GM23338 (cell line): Measurements from ENCODE around the gene FEZF2. TPM values are rescaled to one million over a fixed set of nuclear protein-coding genes. Genes with fewer than 3 reads are reported as not detected.

Experiments
- ATAC-seq: fragments of 200-7000 bp; cut with Tn5 transposase; 3 replicates; pipeline ENCODE4 v1.9.1; 2020
- DNase-seq: peaks from one replicate; pipeline ENCODE4 v3.0.0-alpha.2; 2015; ENCODE audit warnings: low spot score
- H2AFZ ChIP-seq: fragments of 200-600 bp; sonication (generic); 2 replicates; pipeline ENCODE4 v1.8.0; 2016; ENCODE audit warnings: antibody characterized with exemption, mild to moderate bottlenecking, moderate library complexity
- H3F3A ChIP-seq: fragments of 200-600 bp; sonication (generic); replicated peaks from 2 replicates; pipeline ENCODE4 v1.8.0; 2017; ENCODE audit warnings: antibody characterized with exemption, mixed run types, low read depth
- H3K27ac ChIP-seq: fragments of 200-600 bp; sonication (generic); 2 replicates; pipeline ENCODE4 v1.6.1; 2016; ENCODE audit warnings: low read depth
- H3K27me3 ChIP-seq: fragments of 200-600 bp; sonication (generic); 2 replicates; pipeline ENCODE4 v1.8.0; 2016; ENCODE audit warnings: mild to moderate bottlenecking, mixed run types, moderate library complexity; ENCODE audit not compliant: insufficient read depth
- H3K36me3 ChIP-seq: fragments of 200-600 bp; sonication (generic); 2 replicates; pipeline ENCODE4 v1.8.0; 2016; ENCODE audit warnings: mild to moderate bottlenecking; ENCODE audit not compliant: insufficient read depth
- H3K4me1 ChIP-seq: fragments of 200-600 bp; sonication (generic); 2 replicates; pipeline ENCODE4 v1.8.0; 2016; ENCODE audit warnings: mild to moderate bottlenecking, moderate library complexity; ENCODE audit not compliant: insufficient read depth
- H3K4me2 ChIP-seq: fragments of 200-600 bp; sonication (generic); 2 replicates; pipeline ENCODE4 v1.7.1; 2017; ENCODE audit warnings: mixed run types
- H3K4me3 ChIP-seq: fragments of 200-600 bp; sonication (generic); 2 replicates; pipeline ENCODE4 v1.6.1; 2016; ENCODE audit warnings: mixed run types
- H3K79me2 ChIP-seq: fragments of 200-600 bp; sonication (generic); replicated peaks from 2 replicates; pipeline ENCODE4 v1.8.0; 2017; ENCODE audit warnings: mild to moderate bottlenecking; ENCODE audit not compliant: insufficient read depth
- H3K9me2 ChIP-seq: fragments of 200-600 bp; sonication (generic); 2 replicates; pipeline ENCODE4 v1.8.0; 2017; ENCODE audit not compliant: insufficient read depth
- H4K20me1 ChIP-seq: fragments of 200-600 bp; sonication (generic); replicated peaks from 2 replicates; pipeline ENCODE4 v1.8.0; 2017; ENCODE audit warnings: mild to moderate bottlenecking; ENCODE audit not compliant: insufficient read depth
- H3K27ac Mint-ChIP-seq: 2 replicates; pipeline ENCODE4 v1.8.0; 2020; ENCODE audit warnings: inconsistent platforms, mild to moderate bottlenecking, moderate library complexity, mixed read lengths
- H3K27me3 Mint-ChIP-seq: 3 replicates; pipeline ENCODE4 v1.8.0; 2022; ENCODE audit warnings: low read depth, mild to moderate bottlenecking, moderate library complexity, mixed read lengths, inconsistent platforms; ENCODE audit not compliant: insufficient read depth, poor library complexity
- H3K36me3 Mint-ChIP-seq: 3 replicates; pipeline ENCODE4 v1.8.0; 2021; ENCODE audit warnings: low read depth, mild to moderate bottlenecking, inconsistent platforms, moderate library complexity, mixed read lengths
- H3K4me1 Mint-ChIP-seq: 3 replicates; pipeline ENCODE4 v1.8.0; 2020; ENCODE audit warnings: mild to moderate bottlenecking, inconsistent platforms, mixed read lengths
- H3K4me3 Mint-ChIP-seq: 3 replicates; pipeline ENCODE4 v1.8.0; 2021; ENCODE audit warnings: moderate library complexity, mild to moderate bottlenecking, inconsistent platforms, mixed read lengths
- H3K9me3 Mint-ChIP-seq: 3 replicates; pipeline ENCODE4 v1.8.0; 2020; ENCODE audit warnings: moderate library complexity, mild to moderate bottlenecking, inconsistent platforms, mixed read lengths
- CREB1 ChIP-seq: fragments of 250-450 bp; sonication (Bioruptor Pico); IDR thresholded peaks from 2 replicates; pipeline ENCODE4 v1.5.0; 2020; ENCODE audit warnings: low read depth, mild to moderate bottlenecking, moderate library complexity
- JUNB ChIP-seq: IDR thresholded peaks from one replicate; pipeline ENCODE4 v1.6.1; 2016; ENCODE audit warnings: antibody characterized with exemption; ENCODE audit not compliant: unreplicated experiment
- NANOG ChIP-seq: IDR thresholded peaks from 2 replicates; pipeline ENCODE4 v1.6.1; 2016; ENCODE audit warnings: antibody characterized with exemption, borderline replicate concordance
- polyA plus RNA-seq: library from polyadenylated mRNA; unstranded; fragments of >200 nt; fragmentation: Nextera tagmentation; extraction: Ambion mirVana; gene quantifications from 2 replicates; pipeline ENCODE4 v1.2.1, GENCODE V29; 2016
- total RNA-seq: library from RNA; depleted of rRNA; stranded (reverse); fragments of >200 nt; shearing (Covaris generic); gene quantifications from 2 replicates; pipeline ENCODE4 v1.2.3, GENCODE V29; 2014
- TF ChIP-seq, protein P1 (sequence below), 2 experiments: fragments of 200-600 bp in 1 of 2; sonication (generic) in 1 of 2; conservative IDR thresholded peaks; 2 replicates each; pipeline versions ENCODE4 v1.5.1 to v1.6.1; 2016 to 2017; ENCODE audit warnings: antibody characterized with exemption in 2 of 2, low read depth in 2 of 2, mild to moderate bottlenecking in 2 of 2, moderate library complexity in 1 of 2
- TF ChIP-seq, protein P2 (sequence below): IDR thresholded peaks from one replicate; pipeline ENCODE4 v1.6.1; 2018; ENCODE audit warnings: antibody characterized with exemption; ENCODE audit not compliant: unreplicated experiment

The FEZF2 gene
- total and polyA plus RNA-seq, 2 experiments from 2014 or later: not detected

DNA sequence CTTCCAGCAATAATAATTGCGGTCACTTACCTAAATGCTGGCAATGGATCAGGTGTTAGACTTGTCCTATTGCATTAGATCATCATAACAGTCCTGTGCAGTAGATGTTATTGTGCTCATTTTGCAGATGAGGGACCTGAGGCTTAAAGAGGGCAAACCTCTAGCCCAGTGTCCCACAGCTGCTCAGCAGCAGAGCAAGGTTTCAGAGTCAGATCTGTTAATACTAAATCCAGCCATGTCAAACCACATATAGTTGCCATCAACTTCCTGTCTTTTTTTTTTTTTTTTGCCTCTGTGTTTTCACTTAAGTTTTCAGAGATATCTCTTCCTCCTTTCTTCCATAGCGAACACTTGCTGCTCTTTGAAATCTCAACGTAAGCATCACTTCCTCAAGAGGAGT lies 12.1 kb downstream of the FEZF2 start:
- Mint-ChIP-seq H3K9me3 (no peaks in the 10 kb centered on the region), H3K36me3 (no peaks in the 10 kb centered on the region), H3K27me3 (peaks cover 57% of the 10 kb centered on the region), H3K27ac (no peak overlapping the region), H3K4me3 (no peak overlapping the region), H3K4me1 (peaks cover 15% of the 10 kb centered on the region)
- no peak overlapping the region for H3K4me3 ChIP-seq
- no peaks in the 10 kb centered on the region; the same call in none of the 2 replicates for H4K20me1 ChIP-seq
- no peaks in the 10 kb centered on the region for H3K9me2 ChIP-seq
- H3K79me2 ChIP-seq: no peaks in the 10 kb centered on the region
- peaks cover 19% of the 10 kb centered on the region for H3K4me1 ChIP-seq
- H3K27ac ChIP-seq: no peak overlapping the region
- H3F3A ChIP-seq: no peaks in the 10 kb centered on the region
- H3K27me3 ChIP-seq: peaks cover 92% of the 10 kb centered on the region
- no peaks in the 10 kb centered on the region for H3K36me3 ChIP-seq
- TF ChIP-seq, protein P1, sequence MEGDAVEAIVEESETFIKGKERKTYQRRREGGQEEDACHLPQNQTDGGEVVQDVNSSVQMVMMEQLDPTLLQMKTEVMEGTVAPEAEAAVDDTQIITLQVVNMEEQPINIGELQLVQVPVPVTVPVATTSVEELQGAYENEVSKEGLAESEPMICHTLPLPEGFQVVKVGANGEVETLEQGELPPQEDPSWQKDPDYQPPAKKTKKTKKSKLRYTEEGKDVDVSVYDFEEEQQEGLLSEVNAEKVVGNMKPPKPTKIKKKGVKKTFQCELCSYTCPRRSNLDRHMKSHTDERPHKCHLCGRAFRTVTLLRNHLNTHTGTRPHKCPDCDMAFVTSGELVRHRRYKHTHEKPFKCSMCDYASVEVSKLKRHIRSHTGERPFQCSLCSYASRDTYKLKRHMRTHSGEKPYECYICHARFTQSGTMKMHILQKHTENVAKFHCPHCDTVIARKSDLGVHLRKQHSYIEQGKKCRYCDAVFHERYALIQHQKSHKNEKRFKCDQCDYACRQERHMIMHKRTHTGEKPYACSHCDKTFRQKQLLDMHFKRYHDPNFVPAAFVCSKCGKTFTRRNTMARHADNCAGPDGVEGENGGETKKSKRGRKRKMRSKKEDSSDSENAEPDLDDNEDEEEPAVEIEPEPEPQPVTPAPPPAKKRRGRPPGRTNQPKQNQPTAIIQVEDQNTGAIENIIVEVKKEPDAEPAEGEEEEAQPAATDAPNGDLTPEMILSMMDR (conservative IDR thresholded peaks at IDR 0.05; ENCODE audit: low read depth in 2 of 2): no peak
- TF ChIP-seq, protein P2, sequence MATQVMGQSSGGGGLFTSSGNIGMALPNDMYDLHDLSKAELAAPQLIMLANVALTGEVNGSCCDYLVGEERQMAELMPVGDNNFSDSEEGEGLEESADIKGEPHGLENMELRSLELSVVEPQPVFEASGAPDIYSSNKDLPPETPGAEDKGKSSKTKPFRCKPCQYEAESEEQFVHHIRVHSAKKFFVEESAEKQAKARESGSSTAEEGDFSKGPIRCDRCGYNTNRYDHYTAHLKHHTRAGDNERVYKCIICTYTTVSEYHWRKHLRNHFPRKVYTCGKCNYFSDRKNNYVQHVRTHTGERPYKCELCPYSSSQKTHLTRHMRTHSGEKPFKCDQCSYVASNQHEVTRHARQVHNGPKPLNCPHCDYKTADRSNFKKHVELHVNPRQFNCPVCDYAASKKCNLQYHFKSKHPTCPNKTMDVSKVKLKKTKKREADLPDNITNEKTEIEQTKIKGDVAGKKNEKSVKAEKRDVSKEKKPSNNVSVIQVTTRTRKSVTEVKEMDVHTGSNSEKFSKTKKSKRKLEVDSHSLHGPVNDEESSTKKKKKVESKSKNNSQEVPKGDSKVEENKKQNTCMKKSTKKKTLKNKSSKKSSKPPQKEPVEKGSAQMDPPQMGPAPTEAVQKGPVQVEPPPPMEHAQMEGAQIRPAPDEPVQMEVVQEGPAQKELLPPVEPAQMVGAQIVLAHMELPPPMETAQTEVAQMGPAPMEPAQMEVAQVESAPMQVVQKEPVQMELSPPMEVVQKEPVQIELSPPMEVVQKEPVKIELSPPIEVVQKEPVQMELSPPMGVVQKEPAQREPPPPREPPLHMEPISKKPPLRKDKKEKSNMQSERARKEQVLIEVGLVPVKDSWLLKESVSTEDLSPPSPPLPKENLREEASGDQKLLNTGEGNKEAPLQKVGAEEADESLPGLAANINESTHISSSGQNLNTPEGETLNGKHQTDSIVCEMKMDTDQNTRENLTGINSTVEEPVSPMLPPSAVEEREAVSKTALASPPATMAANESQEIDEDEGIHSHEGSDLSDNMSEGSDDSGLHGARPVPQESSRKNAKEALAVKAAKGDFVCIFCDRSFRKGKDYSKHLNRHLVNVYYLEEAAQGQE: no peak
- no peak overlapping the region for H3K4me2 ChIP-seq
- DNase-seq (no peak), ATAC-seq (no peak)
- no peak overlapping the region for H2AFZ ChIP-seq

DNA sequence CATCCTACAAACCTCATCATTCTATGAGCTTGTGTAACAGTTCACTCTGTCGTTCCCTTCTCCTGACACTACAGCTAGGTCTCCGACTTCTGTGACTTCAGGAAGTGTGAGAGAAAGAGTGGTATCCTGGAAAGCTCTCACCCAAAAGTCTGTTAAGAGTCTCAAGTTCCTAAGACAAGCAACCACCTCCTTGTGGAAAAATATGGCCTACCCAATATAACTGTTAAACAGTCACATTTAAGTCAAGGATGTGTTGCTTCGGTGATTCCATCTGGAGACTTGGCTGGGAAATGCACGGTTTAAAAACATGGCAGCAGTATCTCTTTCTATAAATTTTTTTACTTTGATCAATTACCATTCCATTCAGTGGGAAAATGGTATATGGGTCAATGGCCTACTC lies 13.8 kb downstream of the FEZF2 start:
- Histone ChIP-seq H3F3A (no peaks in the 10 kb centered on the region), H3K27ac (no peak overlapping the region), H3K4me1 (peaks cover 2% of the 10 kb centered on the region; the same call in 1 of the 2 replicates), H3K27me3 (peaks cover 92% of the 10 kb centered on the region), H3K4me2 (no peak overlapping the region), H3K4me3 (no peak overlapping the region), H4K20me1 (no peaks in the 10 kb centered on the region; the same call in none of the 2 replicates), H2AFZ (no peak overlapping the region), H3K79me2 (no peaks in the 10 kb centered on the region), H3K9me2 (no peaks in the 10 kb centered on the region), H3K36me3 (no peaks in the 10 kb centered on the region)
- no peak for TF ChIP-seq CREB1 (CRISPR knock-in tag)
- TF ChIP-seq JUNB: no peak
- no peak for TF ChIP-seq NANOG
- DNase-seq (no peak), ATAC-seq (no peak)
- Mint-ChIP-seq H3K4me3 (no peak overlapping the region), H3K4me1 (no peaks in the 10 kb centered on the region), H3K36me3 (no peaks in the 10 kb centered on the region), H3K27ac (no peak overlapping the region), H3K9me3 (no peaks in the 10 kb centered on the region), H3K27me3 (peaks cover 40% of the 10 kb centered on the region)
